ENCODE data around the gene HDDC3. TPM values are rescaled to one million over a fixed set of nuclear protein-coding genes. Genes with fewer than 3 reads are reported as not detected.

The HDDC3 gene
- total and polyA plus RNA-seq, 9 of the 15 experiments (the other 6 are each of a cell fraction or from before 2014, with no cell fraction given) = 14.9 to 55.8 (median 36.9) TPM

DNA sequence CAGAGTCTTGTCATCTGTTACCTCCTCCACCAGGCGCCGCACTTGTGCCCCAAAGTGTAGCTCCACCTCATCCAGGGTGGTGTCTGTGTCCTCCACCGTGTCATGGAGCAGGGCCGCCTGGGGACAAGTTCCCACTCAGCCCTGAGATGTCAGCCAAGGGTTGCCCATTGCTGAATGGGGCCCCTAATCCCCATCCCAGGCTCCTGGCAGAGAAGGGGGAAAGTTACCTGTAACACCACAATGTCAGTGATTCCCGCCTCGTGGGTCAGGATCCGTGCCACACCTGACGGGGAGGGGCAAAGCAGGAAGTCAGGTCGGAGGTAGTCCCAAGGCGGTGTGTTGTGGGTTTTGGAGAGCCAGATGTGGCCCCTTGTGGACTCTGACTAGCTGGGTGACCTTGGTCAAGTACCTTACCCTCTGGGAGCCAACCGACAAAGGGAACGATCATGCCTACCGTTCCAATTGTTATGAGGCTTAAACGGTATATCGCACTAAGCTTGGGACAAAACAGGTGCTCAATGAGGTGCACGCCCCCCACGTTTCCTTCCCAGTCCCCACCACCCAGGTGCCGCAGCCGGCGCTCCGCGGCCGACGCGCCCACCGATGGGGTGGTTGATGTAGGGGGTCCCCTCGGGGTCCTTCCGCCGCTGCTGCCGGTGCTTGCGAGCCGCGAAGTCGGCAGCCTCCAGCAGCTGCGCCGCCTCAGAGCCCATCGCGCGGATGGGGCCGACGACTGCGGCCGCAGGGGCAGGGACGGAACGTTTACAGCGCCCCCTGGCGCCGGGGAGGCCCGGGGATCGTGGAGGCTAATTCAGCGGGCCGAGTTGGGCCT lies at the start of gene HDDC3 (continued):
- TF ChIP-seq, protein P1, sequence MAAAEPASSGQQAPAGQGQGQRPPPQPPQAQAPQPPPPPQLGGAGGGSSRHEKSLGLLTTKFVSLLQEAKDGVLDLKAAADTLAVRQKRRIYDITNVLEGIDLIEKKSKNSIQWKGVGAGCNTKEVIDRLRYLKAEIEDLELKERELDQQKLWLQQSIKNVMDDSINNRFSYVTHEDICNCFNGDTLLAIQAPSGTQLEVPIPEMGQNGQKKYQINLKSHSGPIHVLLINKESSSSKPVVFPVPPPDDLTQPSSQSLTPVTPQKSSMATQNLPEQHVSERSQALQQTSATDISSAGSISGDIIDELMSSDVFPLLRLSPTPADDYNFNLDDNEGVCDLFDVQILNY (CRISPR knock-in tag; IDR thresholded peaks at IDR 0.05) = no peak
- TF ChIP-seq ZNF124 (CRISPR knock-in tag; IDR thresholded peaks at IDR 0.05) (no peak), BHLHE40 (IDR thresholded peaks at IDR 0.05; ENCODE audit: low read length) (peak; percentile 42), KLF10 (CRISPR knock-in tag; IDR thresholded peaks at IDR 0.05) (no peak), CBX8 (IDR thresholded peaks at IDR 0.05; ENCODE audit: borderline replicate concordance, extremely low read depth, low read depth, low read length, poor library complexity, severe bottlenecking) (no peak), PRMT5 (CRISPR knock-in tag; IDR thresholded peaks at IDR 0.05) (no peak), TARDBP (IDR thresholded peaks at IDR 0.05) (no peak), PTBP1 (IDR thresholded peaks at IDR 0.05; ENCODE audit: low read depth, low read length) (no peak), SOX6 (IDR thresholded peaks at IDR 0.05) (peak; percentile 45), ZKSCAN8 (CRISPR knock-in tag; IDR thresholded peaks at IDR 0.05) (no peak), ZNF146 (CRISPR knock-in tag; IDR thresholded peaks at IDR 0.05; ENCODE audit: unreplicated experiment) (no peak), TCFL5 (CRISPR knock-in tag; conservative IDR thresholded peaks at IDR 0.05) (no peak), ERF (CRISPR knock-in tag; IDR thresholded peaks at IDR 0.05) (peak; percentile 4), ZNF444 (CRISPR knock-in tag; IDR thresholded peaks at IDR 0.05) (no peak), ASH1L (IDR thresholded peaks at IDR 0.05; ENCODE audit: borderline replicate concordance, low read depth, partially characterized antibody) (no peak), RAD51 (IDR thresholded peaks at IDR 0.05; ENCODE audit: borderline replicate concordance, low read depth) (peak; percentile 8; the same call in 1 of the 2 replicates)
- TF ChIP-seq, protein P2, sequence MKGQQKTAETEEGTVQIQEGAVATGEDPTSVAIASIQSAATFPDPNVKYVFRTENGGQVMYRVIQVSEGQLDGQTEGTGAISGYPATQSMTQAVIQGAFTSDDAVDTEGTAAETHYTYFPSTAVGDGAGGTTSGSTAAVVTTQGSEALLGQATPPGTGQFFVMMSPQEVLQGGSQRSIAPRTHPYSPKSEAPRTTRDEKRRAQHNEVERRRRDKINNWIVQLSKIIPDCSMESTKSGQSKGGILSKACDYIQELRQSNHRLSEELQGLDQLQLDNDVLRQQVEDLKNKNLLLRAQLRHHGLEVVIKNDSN (CRISPR knock-in tag; IDR thresholded peaks at IDR 0.05) = no peak
- TF ChIP-seq, protein P3, sequence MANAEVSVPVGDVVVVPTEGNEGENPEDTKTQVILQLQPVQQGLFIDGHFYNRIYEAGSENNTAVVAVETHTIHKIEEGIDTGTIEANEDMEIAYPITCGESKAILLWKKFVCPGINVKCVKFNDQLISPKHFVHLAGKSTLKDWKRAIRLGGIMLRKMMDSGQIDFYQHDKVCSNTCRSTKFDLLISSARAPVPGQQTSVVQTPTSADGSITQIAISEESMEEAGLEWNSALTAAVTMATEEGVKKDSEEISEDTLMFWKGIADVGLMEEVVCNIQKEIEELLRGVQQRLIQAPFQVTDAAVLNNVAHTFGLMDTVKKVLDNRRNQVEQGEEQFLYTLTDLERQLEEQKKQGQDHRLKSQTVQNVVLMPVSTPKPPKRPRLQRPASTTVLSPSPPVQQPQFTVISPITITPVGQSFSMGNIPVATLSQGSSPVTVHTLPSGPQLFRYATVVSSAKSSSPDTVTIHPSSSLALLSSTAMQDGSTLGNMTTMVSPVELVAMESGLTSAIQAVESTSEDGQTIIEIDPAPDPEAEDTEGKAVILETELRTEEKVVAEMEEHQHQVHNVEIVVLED (CRISPR knock-in tag; IDR thresholded peaks at IDR 0.05) = no peak
- TF ChIP-seq, protein P4, sequence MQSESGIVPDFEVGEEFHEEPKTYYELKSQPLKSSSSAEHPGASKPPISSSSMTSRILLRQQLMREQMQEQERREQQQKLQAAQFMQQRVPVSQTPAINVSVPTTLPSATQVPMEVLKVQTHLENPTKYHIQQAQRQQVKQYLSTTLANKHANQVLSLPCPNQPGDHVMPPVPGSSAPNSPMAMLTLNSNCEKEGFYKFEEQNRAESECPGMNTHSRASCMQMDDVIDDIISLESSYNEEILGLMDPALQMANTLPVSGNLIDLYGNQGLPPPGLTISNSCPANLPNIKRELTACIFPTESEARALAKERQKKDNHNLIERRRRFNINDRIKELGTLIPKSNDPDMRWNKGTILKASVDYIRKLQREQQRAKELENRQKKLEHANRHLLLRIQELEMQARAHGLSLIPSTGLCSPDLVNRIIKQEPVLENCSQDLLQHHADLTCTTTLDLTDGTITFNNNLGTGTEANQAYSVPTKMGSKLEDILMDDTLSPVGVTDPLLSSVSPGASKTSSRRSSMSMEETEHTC (IDR thresholded peaks at IDR 0.05) = no peak
- TF ChIP-seq, protein P5, sequence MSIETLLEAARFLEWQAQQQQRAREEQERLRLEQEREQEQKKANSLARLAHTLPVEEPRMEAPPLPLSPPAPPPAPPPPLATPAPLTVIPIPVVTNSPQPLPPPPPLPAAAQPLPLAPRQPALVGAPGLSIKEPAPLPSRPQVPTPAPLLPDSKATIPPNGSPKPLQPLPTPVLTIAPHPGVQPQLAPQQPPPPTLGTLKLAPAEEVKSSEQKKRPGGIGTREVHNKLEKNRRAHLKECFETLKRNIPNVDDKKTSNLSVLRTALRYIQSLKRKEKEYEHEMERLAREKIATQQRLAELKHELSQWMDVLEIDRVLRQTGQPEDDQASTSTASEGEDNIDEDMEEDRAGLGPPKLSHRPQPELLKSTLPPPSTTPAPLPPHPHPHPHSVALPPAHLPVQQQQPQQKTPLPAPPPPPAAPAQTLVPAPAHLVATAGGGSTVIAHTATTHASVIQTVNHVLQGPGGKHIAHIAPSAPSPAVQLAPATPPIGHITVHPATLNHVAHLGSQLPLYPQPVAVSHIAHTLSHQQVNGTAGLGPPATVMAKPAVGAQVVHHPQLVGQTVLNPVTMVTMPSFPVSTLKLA (conservative IDR thresholded peaks at IDR 0.05) = peak; percentile 69 to 86
